ENCODE results near the gene SLC39A10. TPM values are rescaled to one million over a fixed set of nuclear protein-coding genes. Genes with fewer than 3 reads are reported as not detected.

The SLC39A10 gene
- total RNA-seq, 6 donors from 2014 or later, result 4.3 to 29.0 (median 13.9) TPM

GRCh38 chr2:195649629-195650190 is 7.3 kb upstream of the SLC39A10 start:
- ATAC-seq (ENCODE audit: low FRiP score in 2 of 2) (no peak), DNase-seq (no peak)
- TF ChIP-seq EP300 (IDR thresholded peaks at IDR 0.05) (no peak), POLR2A (IDR thresholded peaks at IDR 0.05) (no peak), POLR2AphosphoS5 (IDR thresholded peaks at IDR 0.05) (no peak), CTCF (IDR thresholded peaks at IDR 0.05) (no peak)
- Histone ChIP-seq H3K4me3 (no peak overlapping the region), H3K4me1 (peaks cover 0 to 6% (median 0%) of the 10 kb centered on the region in 4 donors), H3K9me3 (no peaks in the 10 kb centered on the region), H3K27ac (peak overlapping the region; percentile 2 to 41 (median 35)), H3K27me3 (no peaks in the 10 kb centered on the region), H3K36me3 (no peaks in the 10 kb centered on the region)
- WGBS, 2 donors, result 59 to 72% methylated on average over 6 of the region's 6 CpGs

- ATAC-seq (ENCODE audit: low FRiP score in 2 of 2) (peak in 1 of 2 donors; percentile 31), DNase-seq (no peak)
- TF ChIP-seq POLR2AphosphoS5 (IDR thresholded peaks at IDR 0.05) (no peak), POLR2A (IDR thresholded peaks at IDR 0.05) (no peak), CTCF (IDR thresholded peaks at IDR 0.05) (no peak), EP300 (IDR thresholded peaks at IDR 0.05) (no peak)
- Histone ChIP-seq H3K36me3 (no peaks in the 10 kb centered on the region), H3K27ac (peak overlapping the region in 2 of 4 donors; percentile 2 to 8), H3K4me3 (no peak overlapping the region), H3K4me1 (peaks cover 0 to 7% (median under 1%) of the 10 kb centered on the region in 4 donors), H3K9me3 (no peaks in the 10 kb centered on the region), H3K27me3 (no peaks in the 10 kb centered on the region)
- 65 to 81% methylated on average over 4 of the region's 4 CpGs for WGBS, 2 donors
Observed at GRCh38 chr2:195651046-195651445, 6.0 kb upstream of the SLC39A10 start.

- Histone ChIP-seq H3K27me3 (no peaks in the 10 kb centered on the region), H3K9me3 (no peaks in the 10 kb centered on the region), H3K4me1 (peaks cover 0 to 13% (median 3%) of the 10 kb centered on the region in 4 donors), H3K4me3 (no peak overlapping the region), H3K27ac (no peak overlapping the region), H3K36me3 (no peaks in the 10 kb centered on the region)
- DNase-seq (no peak), ATAC-seq (ENCODE audit: low FRiP score in 2 of 2) (no peak)
- TF ChIP-seq EP300 (IDR thresholded peaks at IDR 0.05) (no peak), POLR2A (IDR thresholded peaks at IDR 0.05) (no peak), POLR2AphosphoS5 (IDR thresholded peaks at IDR 0.05) (no peak), CTCF (IDR thresholded peaks at IDR 0.05) (no peak)
Observed at GRCh38 chr2:195652911-195653310, 4.1 kb upstream of the SLC39A10 start.

- DNase-seq (no peak), ATAC-seq (ENCODE audit: low FRiP score in 2 of 2) (no peak)
- WGBS, 2 donors, result 29 to 33% methylated on average over 19 of the region's 19 CpGs
- no peak for TF ChIP-seq POLR2A (IDR thresholded peaks at IDR 0.05)
- TF ChIP-seq CTCF (IDR thresholded peaks at IDR 0.05), result no peak
- no peak for TF ChIP-seq POLR2AphosphoS5 (IDR thresholded peaks at IDR 0.05)
- TF ChIP-seq EP300 (IDR thresholded peaks at IDR 0.05), result no peak
- peak overlapping the region; percentile 98 to 100 (median 99) for H3K27ac ChIP-seq
- no peaks in the 10 kb centered on the region for H3K36me3 ChIP-seq
- H3K27me3 ChIP-seq, result no peaks in the 10 kb centered on the region
- no peaks in the 10 kb centered on the region for H3K9me3 ChIP-seq
- peak overlapping the region in 3 of 4 donors; percentile 90 to 95 (median 91) for H3K4me3 ChIP-seq
- H3K4me1 ChIP-seq, result peaks cover 13 to 31% (median 20%) of the 10 kb centered on the region in 4 donors
Observed at GRCh38 chr2:195656161-195656858, 716 bp upstream of the SLC39A10 start.
